ENCODE measurements around the gene DCTN2. TPM values are rescaled to one million over a fixed set of nuclear protein-coding genes. Genes with fewer than 3 reads are reported as not detected.
"Not testable (repeated sequence)": the region's sequence is repeated elsewhere in the genome, so short reads cannot be mapped to it uniquely, and the experiment has no call there.

The DCTN2 gene
- total and polyA plus RNA-seq, 7 experiments from 2014 or later: 52.1 to 78.8 (median 63.0) TPM

- H3K9me3 Mint-ChIP-seq; H3K27ac ChIP-seq (ENCODE audit: low read depth, low read length); H3K27me3 Mint-ChIP-seq; intact Hi-C loops (cut with micrococcal nuclease); ATAC-seq; H3K4me3 ChIP-seq (ENCODE audit: low read length); H3K4me3 Mint-ChIP-seq; DNase-seq; H3K27me3 ChIP-seq (ENCODE audit: control insufficient read depth in 2 of 2, insufficient read depth in 2 of 2, low read length in 2 of 2); H3K9me3 ChIP-seq (ENCODE audit: control insufficient read depth in 2 of 3, low read length in 3 of 3): not testable (repeated sequence)
- H3K27ac Mint-ChIP-seq: peak overlapping the region in 5 of 9 donors; percentile 32 to 85 (median 65)
- H3K36me3 ChIP-seq (ENCODE audit: control insufficient read depth in 2 of 3, insufficient read depth in 3 of 3, low read length in 3 of 3): peaks cover 24 to 80% (median 27%) of the 10 kb centered on the region in 3 experiments
- peaks cover 19 to 39% (median 21%) of the 10 kb centered on the region in 7 donors for H3K4me1 Mint-ChIP-seq
- peaks cover 5 to 48% (median 38%) of the 10 kb centered on the region in 5 donors for H3K36me3 Mint-ChIP-seq
- POLR2A ChIA-PET: interaction anchor here (0.6 to 3.4 kb wide), 7 partner anchors 8 to 177 kb away, joined by 3 to 9 read pairs (median 4); no protein-coding TSS in a partner anchor
- CTCF ChIA-PET: interaction anchor here (0.6 to 1.7 kb wide), 2 partner anchors 37 to 207 kb away, joined by 4 read pairs; no protein-coding TSS in a partner anchor
- H3K4me1 ChIP-seq (ENCODE audit: control insufficient read depth in 2 of 2, insufficient read depth in 2 of 2, low read length in 2 of 2): peaks cover 2 to 14% of the 10 kb centered on the region in 2 donors
These were observed 32.7 kb downstream of the DCTN2 start for GRCh38 chr12:57514246-57514645.

- POLR2A ChIA-PET: interaction anchor here (0.6 to 1.0 kb wide), 4 partner anchors 24 to 177 kb away, joined by 3 to 4 read pairs (median 4); no protein-coding TSS in a partner anchor
- peak overlapping the region in 6 of 9 donors; percentile 19 to 75 (median 64) for H3K27ac Mint-ChIP-seq
- CTCF ChIA-PET: interaction anchor here (1.7 kb wide), 1 partner anchor 36 kb away, joined by 4 read pairs; no protein-coding TSS in a partner anchor
These were observed 33.3 kb downstream of the DCTN2 start for GRCh38 chr12:57513677-57514076.

GRCh38 chr12:57513266-57513665 lies 33.7 kb downstream of the DCTN2 start:
- Histone ChIP-seq H3K27ac (ENCODE audit: low read depth, low read length) (no peak overlapping the region), H3K9me3 (ENCODE audit: control insufficient read depth in 2 of 3, low read length in 3 of 3) (no peaks in the 10 kb centered on the region), H3K4me1 (ENCODE audit: control insufficient read depth in 2 of 2, insufficient read depth in 2 of 2, low read length in 2 of 2) (peaks cover 0 to 4% of the 10 kb centered on the region in 2 donors), H3K36me3 (ENCODE audit: control insufficient read depth in 2 of 3, insufficient read depth in 3 of 3, low read length in 3 of 3) (peaks cover 24 to 88% (median 27%) of the 10 kb centered on the region in 3 experiments), H3K4me3 (ENCODE audit: low read length) (no peak overlapping the region), H3K27me3 (ENCODE audit: control insufficient read depth in 2 of 2, insufficient read depth in 2 of 2, low read length in 2 of 2) (no peaks in the 10 kb centered on the region)
- Mint-ChIP-seq H3K9me3 (no peaks in the 10 kb centered on the region), H3K4me1 (peaks cover 9 to 30% (median 11%) of the 10 kb centered on the region in 7 donors), H3K27ac (peak overlapping the region; percentile 24 to 75 (median 63)), H3K36me3 (peaks cover 5 to 46% (median 38%) of the 10 kb centered on the region in 5 donors), H3K27me3 (no peaks in the 10 kb centered on the region), H3K4me3 (no peak overlapping the region)
- ATAC-seq: no peak
- CTCF ChIA-PET: interaction anchor here (1.7 kb wide), 1 partner anchor 36 kb away, joined by 4 read pairs; no protein-coding TSS in a partner anchor
- POLR2A ChIA-PET: interaction anchor here (0.8 to 1.0 kb wide), 2 partner anchors 34 to 36 kb away, joined by 3 to 4 read pairs; partner anchors contain the start of gene ARHGAP9
- DNase-seq: no peak
- intact Hi-C loops (cut with micrococcal nuclease): no loop called here

More at GRCh38 chr12:57513677-57514076, 33.3 kb downstream of the DCTN2 start:
- peaks cover 5 to 48% (median 38%) of the 10 kb centered on the region in 5 donors for H3K36me3 Mint-ChIP-seq
- peaks cover 24 to 86% (median 27%) of the 10 kb centered on the region in 3 experiments for H3K36me3 ChIP-seq (ENCODE audit: control insufficient read depth in 2 of 3, insufficient read depth in 3 of 3, low read length in 3 of 3)
- H3K9me3 Mint-ChIP-seq; H3K4me3 Mint-ChIP-seq; H3K9me3 ChIP-seq (ENCODE audit: control insufficient read depth in 2 of 3, low read length in 3 of 3); H3K27me3 ChIP-seq (ENCODE audit: control insufficient read depth in 2 of 2, insufficient read depth in 2 of 2, low read length in 2 of 2); intact Hi-C loops (cut with micrococcal nuclease); H3K27me3 Mint-ChIP-seq; ATAC-seq; DNase-seq; H3K4me3 ChIP-seq (ENCODE audit: low read length); H3K4me1 ChIP-seq (ENCODE audit: control insufficient read depth in 2 of 2, insufficient read depth in 2 of 2, low read length in 2 of 2); H3K27ac ChIP-seq (ENCODE audit: low read depth, low read length): not testable (repeated sequence)
- peaks cover 13 to 33% (median 15%) of the 10 kb centered on the region in 7 donors for H3K4me1 Mint-ChIP-seq

DNA sequence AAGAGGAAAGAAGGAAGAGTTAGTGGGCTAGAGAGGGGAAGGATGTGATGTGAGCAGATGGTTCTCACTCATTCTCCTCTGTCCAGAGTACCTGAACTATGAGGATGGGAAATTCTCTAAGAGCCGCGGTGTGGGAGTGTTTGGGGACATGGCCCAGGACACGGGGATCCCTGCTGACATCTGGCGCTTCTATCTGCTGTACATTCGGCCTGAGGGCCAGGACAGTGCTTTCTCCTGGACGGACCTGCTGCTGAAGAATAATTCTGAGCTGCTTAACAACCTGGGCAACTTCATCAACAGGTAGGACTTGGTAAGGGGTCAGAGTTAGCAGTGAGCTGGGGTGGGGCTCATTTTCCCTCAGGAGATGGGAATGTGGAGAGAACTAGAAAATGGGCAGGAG lies 34.3 kb downstream of the DCTN2 start:
- peaks cover 5 to 43% (median 36%) of the 10 kb centered on the region in 5 donors for H3K36me3 Mint-ChIP-seq
- POLR2A ChIA-PET: interaction anchor here (0.6 to 0.8 kb wide), 4 partner anchors 8 to 235 kb away, joined by 3 to 4 read pairs (median 4); partner anchors contain the start of genes ARHGAP9, DDIT3 and MARS1

DNA sequence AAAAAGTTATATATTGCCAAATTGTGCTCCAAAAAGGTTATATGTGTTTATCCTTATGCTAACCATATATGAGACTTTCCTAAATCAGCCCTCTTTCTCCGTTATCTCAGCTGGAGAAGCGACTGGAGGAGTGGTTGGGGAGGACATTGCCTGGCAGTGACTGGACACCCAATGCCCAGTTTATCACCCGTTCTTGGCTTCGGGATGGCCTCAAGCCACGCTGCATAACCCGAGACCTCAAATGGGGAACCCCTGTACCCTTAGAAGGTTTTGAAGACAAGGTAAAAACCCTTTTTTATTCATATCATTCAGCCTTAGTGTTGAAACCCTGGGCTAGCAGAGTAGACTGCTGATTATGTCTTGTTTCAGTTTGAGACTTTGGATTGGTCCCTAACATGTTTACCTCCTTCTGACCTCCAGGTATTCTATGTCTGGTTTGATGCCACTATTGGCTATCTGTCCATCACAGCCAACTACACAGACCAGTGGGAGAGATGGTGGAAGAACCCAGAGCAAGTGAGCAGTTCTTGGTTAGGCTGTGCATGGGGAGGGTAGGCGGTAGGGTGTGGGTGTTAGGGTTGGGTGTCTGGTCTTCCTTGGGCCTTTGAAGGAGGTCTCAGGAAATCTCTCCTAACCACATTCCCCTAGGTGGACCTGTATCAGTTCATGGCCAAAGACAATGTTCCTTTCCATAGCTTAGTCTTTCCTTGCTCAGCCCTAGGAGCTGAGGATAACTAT lies 35.2 kb downstream of the DCTN2 start:
- no peaks in the 10 kb centered on the region for H3K9me3 Mint-ChIP-seq
- H3K36me3 ChIP-seq (ENCODE audit: control insufficient read depth in 2 of 3, insufficient read depth in 3 of 3, low read length in 3 of 3): peaks cover 24 to 77% (median 27%) of the 10 kb centered on the region in 3 experiments
- H3K27ac Mint-ChIP-seq: peak overlapping the region; percentile 37 to 83 (median 63)
- peaks cover 0 to 16% (median under 1%) of the 10 kb centered on the region in 7 donors for H3K4me1 Mint-ChIP-seq
- peaks cover under 1 to 43% (median 29%) of the 10 kb centered on the region in 5 donors for H3K36me3 Mint-ChIP-seq
- H3K4me1 ChIP-seq (ENCODE audit: control insufficient read depth in 2 of 2, insufficient read depth in 2 of 2, low read length in 2 of 2): no peaks in the 10 kb centered on the region
- no peak overlapping the region for H3K4me3 ChIP-seq (ENCODE audit: low read length)
- H3K27ac ChIP-seq (ENCODE audit: low read depth, low read length): peak overlapping the region; percentile 6
- no peaks in the 10 kb centered on the region for H3K27me3 ChIP-seq (ENCODE audit: control insufficient read depth in 2 of 2, insufficient read depth in 2 of 2, low read length in 2 of 2)
- H3K4me3 Mint-ChIP-seq: no peak overlapping the region
- H3K27me3 Mint-ChIP-seq: no peaks in the 10 kb centered on the region
- ChIA-PET CTCF (interaction anchor here (1.0 to 1.2 kb wide), 3 partner anchors 35 to 52 kb away, joined by 3 to 4 read pairs (median 3); no protein-coding TSS in a partner anchor), POLR2A (interaction anchor here (0.6 to 0.7 kb wide), 5 partner anchors 9 to 405 kb away, joined by 4 to 5 read pairs (median 4); partner anchors contain the start of genes DDIT3 and MARS1)
- no peak for DNase-seq
- no peak for ATAC-seq
- intact Hi-C loops (cut with micrococcal nuclease): no loop called here
- H3K9me3 ChIP-seq (ENCODE audit: control insufficient read depth in 2 of 3, low read length in 3 of 3): no peaks in the 10 kb centered on the region

More for the DNA sequence above, 34.3 kb downstream of the DCTN2 start:
- Histone ChIP-seq H3K27ac (ENCODE audit: low read depth, low read length) (no peak overlapping the region), H3K9me3 (ENCODE audit: control insufficient read depth in 2 of 3, low read length in 3 of 3) (no peaks in the 10 kb centered on the region), H3K4me3 (ENCODE audit: low read length) (no peak overlapping the region), H3K36me3 (ENCODE audit: control insufficient read depth in 2 of 3, insufficient read depth in 3 of 3, low read length in 3 of 3) (peaks cover 24 to 84% (median 27%) of the 10 kb centered on the region in 3 experiments), H3K27me3 (ENCODE audit: control insufficient read depth in 2 of 2, insufficient read depth in 2 of 2, low read length in 2 of 2) (no peaks in the 10 kb centered on the region), H3K4me1 (ENCODE audit: control insufficient read depth in 2 of 2, insufficient read depth in 2 of 2, low read length in 2 of 2) (no peaks in the 10 kb centered on the region)
- no peaks in the 10 kb centered on the region for H3K9me3 Mint-ChIP-seq
- peaks cover 5 to 25% (median 8%) of the 10 kb centered on the region in 7 donors for H3K4me1 Mint-ChIP-seq
- CTCF ChIA-PET: interaction anchor here (1.0 kb wide), 1 partner anchor 53 kb away, joined by 3 read pairs; no protein-coding TSS in a partner anchor
- H3K27me3 Mint-ChIP-seq: no peaks in the 10 kb centered on the region
- intact Hi-C loops (cut with micrococcal nuclease): no loop called here
- peak overlapping the region in 7 of 9 donors; percentile 60 to 75 (median 67) for H3K27ac Mint-ChIP-seq
- DNase-seq (no peak), ATAC-seq (no peak)
- H3K4me3 Mint-ChIP-seq: peak overlapping the region in 1 of 10 donors; percentile 47

- Histone ChIP-seq H3K9me3 (ENCODE audit: control insufficient read depth in 2 of 3, low read length in 3 of 3) (no peaks in the 10 kb centered on the region), H3K36me3 (ENCODE audit: control insufficient read depth in 2 of 3, insufficient read depth in 3 of 3, low read length in 3 of 3) (peaks cover 27 to 76% (median 29%) of the 10 kb centered on the region in 3 experiments), H3K4me1 (ENCODE audit: control insufficient read depth in 2 of 2, insufficient read depth in 2 of 2, low read length in 2 of 2) (no peaks in the 10 kb centered on the region), H3K27me3 (ENCODE audit: control insufficient read depth in 2 of 2, insufficient read depth in 2 of 2, low read length in 2 of 2) (no peaks in the 10 kb centered on the region), H3K4me3 (ENCODE audit: low read length) (no peak overlapping the region), H3K27ac (ENCODE audit: low read depth, low read length) (no peak overlapping the region)
- no peak for ATAC-seq
- Mint-ChIP-seq H3K4me1 (peaks cover 0 to 10% (median 0%) of the 10 kb centered on the region in 7 donors), H3K27me3 (no peaks in the 10 kb centered on the region), H3K4me3 (no peak overlapping the region), H3K36me3 (peaks cover 0 to 42% (median 26%) of the 10 kb centered on the region in 5 donors), H3K27ac (peak overlapping the region in 3 of 9 donors; percentile 21 to 68 (median 63)), H3K9me3 (no peaks in the 10 kb centered on the region)
- ChIA-PET POLR2A (interaction anchor here (0.7 kb wide), 3 partner anchors 9 to 404 kb away, joined by 3 to 5 read pairs (median 4); partner anchors contain the start of gene DDIT3), CTCF (interaction anchor here (1.2 kb wide), 2 partner anchors 34 to 45 kb away, joined by 3 to 4 read pairs; no protein-coding TSS in a partner anchor)
- DNase-seq: no peak
- intact Hi-C loops (cut with micrococcal nuclease): no loop called here
These were observed 35.8 kb downstream of the DCTN2 start for GRCh38 chr12:57511161-57511560.
